A549 treated with RU486 at 1 μM for 4 hours (cell line): ENCODE data around the gene FAM25A. TPM values are rescaled to one million over a fixed set of nuclear protein-coding genes. Genes with fewer than 3 reads are reported as not detected.

ENCODE experiments used
- total RNA-seq: library from RNA; stranded (reverse); fragments of 200-300 nt; extraction: Qiagen RNA extraction; gene quantifications from 5 replicates; pipeline ENCODE4 v1.2.3, GENCODE V29; 2022; ENCODE audit warnings: low read depth

The FAM25A gene
- total RNA-seq: not detected in 5 replicates

DNA sequence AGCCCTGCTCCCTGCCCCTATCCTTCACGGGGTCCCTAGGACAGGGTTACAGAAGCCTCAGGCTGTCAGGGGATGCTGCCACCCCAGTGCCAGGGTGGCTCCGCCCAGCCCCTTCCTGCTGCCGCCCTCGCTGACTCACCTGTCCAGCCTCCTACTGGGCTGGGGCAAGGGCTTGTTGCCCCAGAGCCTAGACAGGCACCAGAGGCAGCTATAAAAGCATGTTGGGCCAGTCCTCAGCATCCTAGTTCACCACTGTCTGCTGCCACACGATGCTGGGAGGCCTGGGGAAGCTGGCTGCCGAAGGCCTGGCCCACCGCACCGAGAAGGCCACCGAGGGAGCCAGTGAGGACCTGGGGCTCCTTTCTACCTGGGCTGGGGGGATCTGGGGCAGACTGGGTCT is at the start of gene FAM25A:
TSS of gene FAM25A (plus strand) at position 239 of the 400 bp plus-strand sequence. CDS start at position 270, 31 bp downstream.

Other genes with a start within 250 kb of the FAM25A start
- 0.79 to 1.2 TPM (median 1.00 TPM) in 5 replicates for gene MMRN2, start 62.7 kb upstream of the FAM25A start, total RNA-seq
- 9.3 to 15.3 TPM (median 13.4 TPM) in 5 replicates for gene SNCG, start 61.7 kb upstream of the FAM25A start, total RNA-seq
- gene ADIRF, start 51.8 kb upstream of the FAM25A start, total RNA-seq: 0.21 TPM in 1 of 5 replicates, not detected in the others
- 78.8 to 101 TPM (median 96.9 TPM) in 5 replicates for gene GLUD1, start 74.5 kb downstream of the FAM25A start, total RNA-seq
- 12.6 to 27.7 TPM (median 24.5 TPM) in 5 replicates for gene SHLD2, start 74.9 kb downstream of the FAM25A start, total RNA-seq
- gene NUTM2A, start 205.2 kb downstream of the FAM25A start, total RNA-seq: 0.09 to 0.10 TPM in 2 of 5 replicates, not detected in the others